GM10248 (cell line): Measurements from ENCODE around the gene EML6.

ENCODE experiments used
- CTCF ChIA-PET: fragments of 300-600 bp; sonication (Branson Sonifier 250); formaldehyde crosslinking; extraction: SDS; loops from one replicate; lab custom pipeline; 2021; ENCODE audit warnings: antibody characterized with exemption; lab: Yijun Ruan, JAX
- POLR2A ChIA-PET: fragments of 350-650 bp; sonication (Branson Sonifier 250); formaldehyde crosslinking; extraction: SDS; loops from one replicate; lab custom pipeline; 2020; ENCODE audit warnings: antibody characterized with exemption; lab: Yijun Ruan, JAX
- DNase-seq: peaks from one replicate; pipeline ENCODE4 v3.0.0; 2012; ENCODE audit errors: extremely low spot score
- TF ChIP-seq, protein P1 (sequence below): IDR thresholded peaks from 2 replicates; pipeline ENCODE4 v1.5.1; 2012; ENCODE audit warnings: mild to moderate bottlenecking, low read depth; ENCODE audit errors: extremely low read depth, missing control alignments, control extremely low read depth

EML6 gene

DNA sequence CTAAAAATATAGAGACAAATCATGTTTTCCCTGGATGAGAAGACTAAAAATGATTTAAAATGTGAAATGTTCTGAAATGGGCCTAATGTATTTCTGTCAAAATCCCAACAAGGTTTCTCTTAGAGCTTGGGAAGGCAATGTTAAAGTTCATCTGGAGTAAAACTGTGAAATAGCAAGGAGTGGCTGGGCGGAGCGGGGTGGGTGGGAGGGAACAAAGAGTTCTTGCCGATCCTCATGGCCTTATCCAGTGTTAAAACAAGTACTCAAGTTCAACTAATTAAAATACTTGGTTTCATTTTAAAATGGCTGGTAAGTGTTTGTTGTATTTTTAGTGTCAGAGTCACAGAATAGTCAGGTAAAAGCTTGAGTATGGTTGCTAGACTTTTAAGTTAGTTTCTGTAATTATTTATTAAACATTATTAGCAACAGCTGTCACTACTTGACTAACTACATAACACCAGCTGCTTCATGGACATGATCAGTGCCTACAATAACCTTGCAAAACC, 239.5 kb downstream of the EML6 start:
- CTCF ChIA-PET: interaction anchor here (0.9 to 1.6 kb wide), 2 partner anchors 10 to 51 kb away, joined by 3 to 4 read pairs; no protein-coding TSS in a partner anchor

DNA sequence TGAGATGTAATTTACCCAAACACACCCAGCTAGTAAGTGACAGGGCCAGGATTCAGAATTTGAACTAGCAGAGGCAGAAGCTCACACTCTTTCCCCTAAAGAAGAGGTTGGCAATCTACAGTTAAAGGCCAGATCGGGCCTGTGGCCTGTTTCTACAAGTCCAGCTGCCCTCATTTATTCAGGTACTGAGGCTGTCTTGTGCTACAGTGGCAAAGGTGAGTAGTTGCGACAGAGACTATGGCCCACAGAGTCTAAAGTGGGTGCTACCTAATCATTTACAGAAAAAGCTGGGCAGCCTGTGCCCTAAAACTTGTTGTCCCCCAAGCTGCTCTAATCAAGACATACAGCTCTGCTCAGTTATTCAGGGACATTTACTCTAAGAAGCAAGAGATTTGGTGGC, 240.0 kb downstream of the EML6 start:
- ChIA-PET CTCF (interaction anchor here (0.9 to 1.6 kb wide), 3 partner anchors 9 to 51 kb away, joined by 3 to 4 read pairs (median 3); no protein-coding TSS in a partner anchor), POLR2A (no interaction called here)
- TF ChIP-seq, protein P1, sequence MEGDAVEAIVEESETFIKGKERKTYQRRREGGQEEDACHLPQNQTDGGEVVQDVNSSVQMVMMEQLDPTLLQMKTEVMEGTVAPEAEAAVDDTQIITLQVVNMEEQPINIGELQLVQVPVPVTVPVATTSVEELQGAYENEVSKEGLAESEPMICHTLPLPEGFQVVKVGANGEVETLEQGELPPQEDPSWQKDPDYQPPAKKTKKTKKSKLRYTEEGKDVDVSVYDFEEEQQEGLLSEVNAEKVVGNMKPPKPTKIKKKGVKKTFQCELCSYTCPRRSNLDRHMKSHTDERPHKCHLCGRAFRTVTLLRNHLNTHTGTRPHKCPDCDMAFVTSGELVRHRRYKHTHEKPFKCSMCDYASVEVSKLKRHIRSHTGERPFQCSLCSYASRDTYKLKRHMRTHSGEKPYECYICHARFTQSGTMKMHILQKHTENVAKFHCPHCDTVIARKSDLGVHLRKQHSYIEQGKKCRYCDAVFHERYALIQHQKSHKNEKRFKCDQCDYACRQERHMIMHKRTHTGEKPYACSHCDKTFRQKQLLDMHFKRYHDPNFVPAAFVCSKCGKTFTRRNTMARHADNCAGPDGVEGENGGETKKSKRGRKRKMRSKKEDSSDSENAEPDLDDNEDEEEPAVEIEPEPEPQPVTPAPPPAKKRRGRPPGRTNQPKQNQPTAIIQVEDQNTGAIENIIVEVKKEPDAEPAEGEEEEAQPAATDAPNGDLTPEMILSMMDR: no peak
- no peak for DNase-seq

More for the DNA sequence above, 239.5 kb downstream of the EML6 start:
- POLR2A ChIA-PET: no interaction called here
- DNase-seq: no peak
- TF ChIP-seq, protein P1: no peak

DNA sequence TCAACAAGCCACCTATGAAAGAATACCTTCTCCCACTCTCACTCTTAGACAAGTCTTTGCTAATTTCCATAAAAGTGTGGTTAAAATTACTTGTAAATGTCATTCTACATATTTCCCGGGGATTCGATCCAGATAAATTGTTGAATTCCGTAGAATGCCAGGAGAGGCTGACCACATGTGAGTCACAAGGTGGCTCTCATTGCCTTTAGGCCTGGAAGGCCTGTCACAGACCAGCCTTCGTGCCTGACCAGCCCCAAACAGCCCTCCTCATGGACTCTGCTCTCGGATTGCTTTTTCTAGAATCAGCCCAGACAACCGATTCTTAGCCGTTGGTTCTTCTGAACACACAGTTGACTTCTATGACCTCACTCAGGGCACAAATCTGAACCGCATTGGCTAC, 240.8 kb downstream of the EML6 start:
- CTCF ChIA-PET: interaction anchor here (0.9 to 2.2 kb wide), 3 partner anchors 8 to 23 kb away, joined by 3 to 7 read pairs (median 4); no protein-coding TSS in a partner anchor
- POLR2A ChIA-PET: no interaction called here
- DNase-seq: no peak
- TF ChIP-seq, protein P1: no peak

DNA sequence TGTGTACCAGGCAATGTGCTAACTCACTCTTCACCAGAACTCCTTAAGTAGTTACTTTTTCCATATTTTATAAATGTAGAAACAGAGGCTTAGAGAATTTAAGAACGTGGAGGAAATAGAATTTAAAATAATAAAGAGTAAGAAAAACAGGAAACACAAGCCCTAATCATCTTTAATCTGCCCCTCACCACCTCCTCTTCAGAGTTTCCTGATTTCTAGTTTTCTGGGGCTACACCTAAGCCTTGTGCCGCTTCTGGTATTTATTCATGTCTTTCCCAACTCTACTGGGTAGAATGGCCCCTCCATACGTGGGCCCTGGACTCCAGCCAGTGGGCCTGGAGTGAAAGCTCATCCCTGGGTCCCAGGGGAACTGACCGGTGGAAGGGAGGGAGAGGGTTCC, 241.4 kb downstream of the EML6 start:
- ChIA-PET POLR2A (no interaction called here), CTCF (interaction anchor here (0.8 to 2.2 kb wide), 3 partner anchors 8 to 19 kb away, joined by 3 to 7 read pairs (median 5); no protein-coding TSS in a partner anchor)
- no peak for DNase-seq
- TF ChIP-seq, protein P1: no peak

DNA sequence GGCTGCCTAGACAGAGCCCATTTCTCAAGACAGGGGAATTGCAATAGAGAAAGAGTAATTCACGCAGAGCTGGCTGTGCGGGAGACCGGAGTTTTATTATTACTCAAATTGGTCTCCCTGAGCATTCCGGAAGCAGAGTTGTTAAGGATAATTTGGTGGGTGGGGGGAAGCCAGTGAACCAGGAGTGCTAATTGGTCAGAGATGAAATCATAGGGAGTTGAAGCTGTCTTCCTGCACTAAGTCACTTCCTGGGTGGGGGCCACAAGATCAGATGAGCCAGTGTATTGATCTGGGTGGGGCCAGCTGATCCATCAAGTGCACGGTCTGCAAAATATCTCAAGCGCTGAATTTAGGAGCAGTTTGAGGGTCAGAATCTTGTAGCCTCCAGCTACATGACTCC, 242.0 kb downstream of the EML6 start:
- TF ChIP-seq, protein P1: no peak
- no peak for DNase-seq
- CTCF ChIA-PET: interaction anchor here (0.8 to 2.2 kb wide), 3 partner anchors 9 to 19 kb away, joined by 3 to 7 read pairs (median 5); no protein-coding TSS in a partner anchor
- POLR2A ChIA-PET: no interaction called here

DNA sequence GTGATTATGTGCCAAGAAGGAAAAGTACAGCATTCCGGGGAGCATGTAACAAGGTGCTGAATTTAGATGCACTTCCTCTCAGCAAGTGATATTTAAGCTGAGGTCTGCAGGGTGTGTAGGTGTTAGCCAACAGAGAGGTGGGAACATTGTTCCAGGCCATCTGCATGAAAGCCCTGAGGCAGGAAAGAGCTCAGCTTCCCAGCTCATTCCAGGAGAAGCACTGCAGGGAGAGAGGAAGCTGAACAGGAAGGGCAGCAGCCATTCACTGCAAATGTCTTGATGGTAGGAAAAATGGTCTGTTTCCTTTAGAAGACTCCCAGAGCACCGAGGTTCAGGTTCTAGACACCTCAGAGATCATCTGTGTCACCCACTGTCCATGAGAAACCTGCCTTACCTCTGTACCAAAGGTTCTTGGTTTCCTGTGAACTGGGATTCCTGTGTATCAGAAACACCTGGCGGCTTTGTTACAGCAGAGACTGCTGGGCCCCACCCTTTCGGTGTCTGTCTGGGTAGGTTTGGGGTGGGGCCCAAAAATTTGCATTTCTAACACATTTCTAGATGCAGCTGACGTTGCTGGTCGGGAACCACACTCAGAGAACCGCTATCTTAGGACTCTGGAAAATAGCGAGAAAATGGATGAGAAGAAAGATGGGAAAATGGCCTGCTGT, 242.8 kb downstream of the EML6 start:
- POLR2A ChIA-PET: no interaction called here
- no peak for DNase-seq
- TF ChIP-seq, protein P1: no peak
- CTCF ChIA-PET: interaction anchor here (1.4 to 2.2 kb wide), 2 partner anchors 10 to 11 kb away, joined by 5 to 7 read pairs; no protein-coding TSS in a partner anchor
